ENCODE measurements around the gene MYO1B. TPM values are rescaled to one million over a fixed set of nuclear protein-coding genes. Genes with fewer than 3 reads are reported as not detected.

The MYO1B gene
- total RNA-seq, 1 donor, result 0.73 TPM

- Histone ChIP-seq H3K4me3 (ENCODE audit: low read length) (no peak overlapping the region), H3K27me3 (ENCODE audit: insufficient read depth, low read length) (no peaks in the 10 kb centered on the region), H3K4me1 (ENCODE audit: insufficient read depth, low read length) (no peaks in the 10 kb centered on the region), H3K9me3 (ENCODE audit: low read depth, low read length) (no peaks in the 10 kb centered on the region)
Measured at GRCh38 chr2:191327484-191327883, 82.3 kb downstream of the MYO1B start.

- H3K27me3 ChIP-seq (ENCODE audit: insufficient read depth, low read length), result no peaks in the 10 kb centered on the region
- no peak overlapping the region for H3K4me3 ChIP-seq (ENCODE audit: low read length)
- no peaks in the 10 kb centered on the region for H3K9me3 ChIP-seq (ENCODE audit: low read depth, low read length)
- H3K4me1 ChIP-seq (ENCODE audit: insufficient read depth, low read length), result no peaks in the 10 kb centered on the region
Measured at GRCh38 chr2:191328150-191328809, 83.1 kb downstream of the MYO1B start.

- H3K27me3 ChIP-seq (ENCODE audit: insufficient read depth, low read length), result no peaks in the 10 kb centered on the region
- no peak overlapping the region for H3K4me3 ChIP-seq (ENCODE audit: low read length)
- no peaks in the 10 kb centered on the region for H3K4me1 ChIP-seq (ENCODE audit: insufficient read depth, low read length)
- no peaks in the 10 kb centered on the region for H3K9me3 ChIP-seq (ENCODE audit: low read depth, low read length)
Measured at GRCh38 chr2:191329841-191330240, 84.6 kb downstream of the MYO1B start.

GRCh38 chr2:191333911-191334357 lies 88.7 kb downstream of the MYO1B start:
- H3K9me3 ChIP-seq (ENCODE audit: low read depth, low read length), result no peaks in the 10 kb centered on the region
- no peaks in the 10 kb centered on the region for H3K27me3 ChIP-seq (ENCODE audit: insufficient read depth, low read length)
- no peak overlapping the region for H3K4me3 ChIP-seq (ENCODE audit: low read length)
- no peaks in the 10 kb centered on the region for H3K4me1 ChIP-seq (ENCODE audit: insufficient read depth, low read length)

GRCh38 chr2:191335875-191336464 lies 90.8 kb downstream of the MYO1B start:
- H3K4me1 ChIP-seq (ENCODE audit: insufficient read depth, low read length), result no peaks in the 10 kb centered on the region
- no peaks in the 10 kb centered on the region for H3K27me3 ChIP-seq (ENCODE audit: insufficient read depth, low read length)
- no peaks in the 10 kb centered on the region for H3K9me3 ChIP-seq (ENCODE audit: low read depth, low read length)
- no peak overlapping the region for H3K4me3 ChIP-seq (ENCODE audit: low read length)

GRCh38 chr2:191341436-191341835 lies 96.2 kb downstream of the MYO1B start:
- no peaks in the 10 kb centered on the region for H3K27me3 ChIP-seq (ENCODE audit: insufficient read depth, low read length)
- H3K9me3 ChIP-seq (ENCODE audit: low read depth, low read length), result no peaks in the 10 kb centered on the region
- H3K4me3 ChIP-seq (ENCODE audit: low read length), result no peak overlapping the region
- no peaks in the 10 kb centered on the region for H3K4me1 ChIP-seq (ENCODE audit: insufficient read depth, low read length)

GRCh38 chr2:191343796-191344338 lies 98.7 kb downstream of the MYO1B start:
- no peaks in the 10 kb centered on the region for H3K9me3 ChIP-seq (ENCODE audit: low read depth, low read length)
- no peaks in the 10 kb centered on the region for H3K27me3 ChIP-seq (ENCODE audit: insufficient read depth, low read length)
- H3K4me3 ChIP-seq (ENCODE audit: low read length), result no peak overlapping the region
- no peaks in the 10 kb centered on the region for H3K4me1 ChIP-seq (ENCODE audit: insufficient read depth, low read length)

GRCh38 chr2:191345788-191346187 lies 100.6 kb downstream of the MYO1B start:
- no peak overlapping the region for H3K4me3 ChIP-seq (ENCODE audit: low read length)
- no peaks in the 10 kb centered on the region for H3K4me1 ChIP-seq (ENCODE audit: insufficient read depth, low read length)
- H3K9me3 ChIP-seq (ENCODE audit: low read depth, low read length), result no peaks in the 10 kb centered on the region
- H3K27me3 ChIP-seq (ENCODE audit: insufficient read depth, low read length), result no peaks in the 10 kb centered on the region

- Histone ChIP-seq H3K27me3 (ENCODE audit: insufficient read depth, low read length) (no peaks in the 10 kb centered on the region), H3K4me3 (ENCODE audit: low read length) (no peak overlapping the region), H3K9me3 (ENCODE audit: low read depth, low read length) (no peaks in the 10 kb centered on the region), H3K4me1 (ENCODE audit: insufficient read depth, low read length) (no peaks in the 10 kb centered on the region)
Measured at GRCh38 chr2:191347154-191347553, 102.0 kb downstream of the MYO1B start.

GRCh38 chr2:191347881-191348280 lies 102.7 kb downstream of the MYO1B start:
- Histone ChIP-seq H3K27me3 (ENCODE audit: insufficient read depth, low read length) (no peaks in the 10 kb centered on the region), H3K4me3 (ENCODE audit: low read length) (no peak overlapping the region)

GRCh38 chr2:191349990-191350389 lies 104.8 kb downstream of the MYO1B start:
- Histone ChIP-seq H3K9me3 (ENCODE audit: low read depth, low read length) (no peaks in the 10 kb centered on the region), H3K4me3 (ENCODE audit: low read length) (no peak overlapping the region), H3K4me1 (ENCODE audit: insufficient read depth, low read length) (no peaks in the 10 kb centered on the region), H3K27me3 (ENCODE audit: insufficient read depth, low read length) (peaks cover 3% of the 10 kb centered on the region)

More at GRCh38 chr2:191347881-191348280, 102.7 kb downstream of the MYO1B start:
- Histone ChIP-seq H3K4me1 (ENCODE audit: insufficient read depth, low read length) (no peaks in the 10 kb centered on the region), H3K9me3 (ENCODE audit: low read depth, low read length) (no peaks in the 10 kb centered on the region)

GRCh38 chr2:191350826-191351225 lies 105.6 kb downstream of the MYO1B start:
- Histone ChIP-seq H3K27me3 (ENCODE audit: insufficient read depth, low read length) (peaks cover 3% of the 10 kb centered on the region), H3K4me1 (ENCODE audit: insufficient read depth, low read length) (no peaks in the 10 kb centered on the region), H3K9me3 (ENCODE audit: low read depth, low read length) (no peaks in the 10 kb centered on the region), H3K4me3 (ENCODE audit: low read length) (no peak overlapping the region)

- Histone ChIP-seq H3K4me3 (ENCODE audit: low read length) (no peak overlapping the region), H3K4me1 (ENCODE audit: insufficient read depth, low read length) (no peaks in the 10 kb centered on the region), H3K27me3 (ENCODE audit: insufficient read depth, low read length) (peaks cover 3% of the 10 kb centered on the region), H3K9me3 (ENCODE audit: low read depth, low read length) (no peaks in the 10 kb centered on the region)
Measured at GRCh38 chr2:191351298-191351697, 106.1 kb downstream of the MYO1B start.

GRCh38 chr2:191351921-191352320 lies 106.7 kb downstream of the MYO1B start:
- H3K27me3 ChIP-seq (ENCODE audit: insufficient read depth, low read length), result peaks cover 3% of the 10 kb centered on the region
- H3K4me1 ChIP-seq (ENCODE audit: insufficient read depth, low read length), result no peaks in the 10 kb centered on the region
- H3K4me3 ChIP-seq (ENCODE audit: low read length), result no peak overlapping the region
- H3K9me3 ChIP-seq (ENCODE audit: low read depth, low read length), result no peaks in the 10 kb centered on the region

- Histone ChIP-seq H3K9me3 (ENCODE audit: low read depth, low read length) (no peaks in the 10 kb centered on the region), H3K4me1 (ENCODE audit: insufficient read depth, low read length) (no peaks in the 10 kb centered on the region), H3K4me3 (ENCODE audit: low read length) (no peak overlapping the region), H3K27me3 (ENCODE audit: insufficient read depth, low read length) (peaks cover 3% of the 10 kb centered on the region)
Measured at GRCh38 chr2:191352536-191352935, 107.3 kb downstream of the MYO1B start.

Data from mononuclear cell (primary cell).